PC-9 (cell line): Measurements from ENCODE around the gene ZFHX2. TPM values are rescaled to one million over a fixed set of nuclear protein-coding genes. Genes with fewer than 3 reads are reported as not detected.

Experiments
- BruUV-seq: library from RNA; stranded (reverse); fragments of 400-500 nt; replicated peaks from 2 replicates; lab custom pipeline; 2021; lab: Mats Ljungman, UMichigan
- CTCF ChIA-PET: fragments of 300-600 bp; sonication (Branson Sonifier 250); formaldehyde crosslinking; loops from one replicate; lab custom pipeline; 2022; ENCODE audit warnings: antibody characterized with exemption; lab: Charles Lee
- POLR2A ChIA-PET: fragments of 300-600 bp; sonication (Branson Sonifier 250); formaldehyde crosslinking; loops from one replicate; lab custom pipeline; 2022; ENCODE audit warnings: antibody characterized with exemption; ENCODE audit not compliant: unreplicated experiment; lab: Charles Lee
- DNase-seq, 2 experiments: peaks; one replicate each; pipeline versions ENCODE4 v3.0.0 to v3.0.0-alpha.2; 2015 to 2022; ENCODE audit warnings: mixed read lengths in 1 of 2
- H2AFZ ChIP-seq: fragments of 200-600 bp; sonication (generic); 2 replicates; pipeline ENCODE4 v1.8.1; 2017; ENCODE audit warnings: antibody characterized with exemption
- H3F3A ChIP-seq: fragments of 200-600 bp; sonication (generic); 2 replicates; pipeline ENCODE4 v1.8.1; 2017; ENCODE audit warnings: antibody characterized with exemption, mild to moderate bottlenecking, low read depth; ENCODE audit not compliant: insufficient read depth
- H3K27ac ChIP-seq: fragments of 200-600 bp; sonication (generic); 2 replicates; pipeline ENCODE4 v1.6.1; 2016; ENCODE audit warnings: mixed run types
- H3K27me3 ChIP-seq: fragments of 200-600 bp; sonication (generic); 2 replicates; pipeline ENCODE4 v1.6.1; 2016; ENCODE audit warnings: low read depth, mixed run types; ENCODE audit not compliant: insufficient read depth
- H3K36me3 ChIP-seq: fragments of 200-600 bp; sonication (generic); 2 replicates; pipeline ENCODE4 v1.6.1; 2016; ENCODE audit warnings: low read depth, mixed run types
- H3K4me1 ChIP-seq: fragments of 200-600 bp; sonication (generic); replicated peaks from 2 replicates; pipeline ENCODE4 v1.6.1; 2016; ENCODE audit warnings: mixed run types; ENCODE audit not compliant: insufficient read depth
- H3K4me2 ChIP-seq: fragments of 200-600 bp; sonication (generic); 2 replicates; pipeline ENCODE4 v1.6.1; 2017; ENCODE audit warnings: mixed run types
- H3K4me3 ChIP-seq: fragments of 200-600 bp; sonication (generic); 2 replicates; pipeline ENCODE4 v1.6.1; 2016; ENCODE audit warnings: mixed run types
- H3K79me2 ChIP-seq: fragments of 200-600 bp; sonication (generic); 2 replicates; pipeline ENCODE4 v1.6.1; 2017; ENCODE audit warnings: low read depth, mixed run types
- H3K9me2 ChIP-seq: fragments of 200-600 bp; sonication (generic); 2 replicates; pipeline ENCODE4 v1.8.1; 2017; ENCODE audit warnings: mild to moderate bottlenecking; ENCODE audit not compliant: insufficient read depth
- H3K9me3 ChIP-seq: fragments of 200-600 bp; sonication (generic); 2 replicates; pipeline ENCODE4 v1.8.1; 2016; ENCODE audit warnings: low read depth; ENCODE audit not compliant: insufficient read depth
- H4K20me1 ChIP-seq: fragments of 200-600 bp; sonication (generic); 2 replicates; pipeline ENCODE4 v1.8.1; 2017; ENCODE audit not compliant: insufficient read depth
- EZH2 ChIP-seq: fragments of 200-600 bp; sonication (generic); IDR thresholded peaks from 2 replicates; pipeline ENCODE4 v1.8.0; 2017; ENCODE audit warnings: antibody characterized with exemption, low read depth
- intact Hi-C: fragments of 100-400 bp; cut with micrococcal nuclease; formaldehyde crosslinking; loops from one replicate; pipeline ENCODE4 v1.10.0; 2022; ENCODE audit not compliant: unreplicated experiment
- total RNA-seq: library from RNA; stranded (reverse); gene quantifications from 2 replicates; pipeline ENCODE4 v1.2.3, GENCODE V29; 2021
- TF ChIP-seq, protein P1 (sequence below): fragments of 200-600 bp; sonication (generic); conservative IDR thresholded peaks from 2 replicates; pipeline ENCODE4 v1.6.1; 2017; ENCODE audit warnings: mixed run types, antibody characterized with exemption, mild to moderate bottlenecking, moderate library complexity

Gene ZFHX2
- total RNA-seq, 1 experiment from 2014 or later, result 5.3 TPM

DNA sequence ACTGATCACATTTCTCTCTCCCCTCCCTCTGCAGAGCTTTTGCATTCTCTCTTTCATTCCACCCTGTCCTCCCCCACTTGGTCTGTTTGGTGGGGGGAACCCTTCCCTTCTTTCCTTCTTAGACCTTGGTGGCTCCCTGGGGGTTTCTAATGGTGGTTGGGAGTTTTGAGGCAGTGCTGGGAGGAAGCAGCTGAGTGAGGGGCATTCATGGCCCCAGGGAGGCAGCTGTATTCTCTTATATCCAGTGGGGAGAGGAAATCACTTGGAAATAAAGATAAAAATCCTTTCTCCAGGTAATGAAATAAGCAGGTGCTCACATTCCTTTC, 68.8 kb downstream of the ZFHX2 start:
- Histone ChIP-seq H3K27me3 (no peaks in the 10 kb centered on the region), H3K27ac (no peak overlapping the region), H3K36me3 (no peaks in the 10 kb centered on the region), H3F3A (peaks cover 3% of the 10 kb centered on the region; the same call in 1 of the 2 replicates), H3K79me2 (no peaks in the 10 kb centered on the region), H3K4me3 (no peak overlapping the region), H2AFZ (no peak overlapping the region), H3K9me3 (no peaks in the 10 kb centered on the region), H3K4me2 (no peak overlapping the region), H3K4me1 (no peaks in the 10 kb centered on the region), H4K20me1 (no peaks in the 10 kb centered on the region), H3K9me2 (no peaks in the 10 kb centered on the region)
- TF ChIP-seq, protein P1, sequence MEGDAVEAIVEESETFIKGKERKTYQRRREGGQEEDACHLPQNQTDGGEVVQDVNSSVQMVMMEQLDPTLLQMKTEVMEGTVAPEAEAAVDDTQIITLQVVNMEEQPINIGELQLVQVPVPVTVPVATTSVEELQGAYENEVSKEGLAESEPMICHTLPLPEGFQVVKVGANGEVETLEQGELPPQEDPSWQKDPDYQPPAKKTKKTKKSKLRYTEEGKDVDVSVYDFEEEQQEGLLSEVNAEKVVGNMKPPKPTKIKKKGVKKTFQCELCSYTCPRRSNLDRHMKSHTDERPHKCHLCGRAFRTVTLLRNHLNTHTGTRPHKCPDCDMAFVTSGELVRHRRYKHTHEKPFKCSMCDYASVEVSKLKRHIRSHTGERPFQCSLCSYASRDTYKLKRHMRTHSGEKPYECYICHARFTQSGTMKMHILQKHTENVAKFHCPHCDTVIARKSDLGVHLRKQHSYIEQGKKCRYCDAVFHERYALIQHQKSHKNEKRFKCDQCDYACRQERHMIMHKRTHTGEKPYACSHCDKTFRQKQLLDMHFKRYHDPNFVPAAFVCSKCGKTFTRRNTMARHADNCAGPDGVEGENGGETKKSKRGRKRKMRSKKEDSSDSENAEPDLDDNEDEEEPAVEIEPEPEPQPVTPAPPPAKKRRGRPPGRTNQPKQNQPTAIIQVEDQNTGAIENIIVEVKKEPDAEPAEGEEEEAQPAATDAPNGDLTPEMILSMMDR, result no peak
- no peak for TF ChIP-seq EZH2
- POLR2A ChIA-PET, result no interaction called here
- no peak for DNase-seq
- CTCF ChIA-PET, result no interaction called here
- no TSS peak for BruUV-seq
- intact Hi-C loops, result no loop called here

- no peak for TF ChIP-seq EZH2
- TF ChIP-seq, protein P1, result no peak
- H3K27me3 ChIP-seq, result no peaks in the 10 kb centered on the region
- no peaks in the 10 kb centered on the region for H3K9me2 ChIP-seq
- H3K4me3 ChIP-seq, result no peak overlapping the region
- H3K79me2 ChIP-seq, result no peaks in the 10 kb centered on the region
- H3F3A ChIP-seq, result peaks cover 5% of the 10 kb centered on the region; the same call in 1 of the 2 replicates
- DNase-seq, result no peak
- intact Hi-C loops, result no loop called here
- H3K9me3 ChIP-seq, result no peaks in the 10 kb centered on the region
- POLR2A ChIA-PET, result no interaction called here
- no peak overlapping the region for H3K4me2 ChIP-seq
- no peaks in the 10 kb centered on the region for H3K36me3 ChIP-seq
- no peak overlapping the region for H2AFZ ChIP-seq
- H3K4me1 ChIP-seq, result no peaks in the 10 kb centered on the region
- CTCF ChIA-PET, result interaction anchor here (0.6 kb wide), 1 partner anchor 160 kb away, joined by 3 read pairs; no protein-coding TSS in a partner anchor
- no TSS peak for BruUV-seq
- no peaks in the 10 kb centered on the region for H4K20me1 ChIP-seq
- no peak overlapping the region for H3K27ac ChIP-seq
Measured at GRCh38 chr14:23481979-23482822, 69.4 kb downstream of the ZFHX2 start.

- DNase-seq, result no peak
- H3K36me3 ChIP-seq, result 0 out of 2 replicates have a peak, but pooled peaks cover 2% of the 10 kb centered on the region
- no peaks in the 10 kb centered on the region for H3K27me3 ChIP-seq
- no peaks in the 10 kb centered on the region for H3K9me3 ChIP-seq
- TF ChIP-seq, protein P1, result no peak
- no peak for TF ChIP-seq EZH2
- no peaks in the 10 kb centered on the region for H3K9me2 ChIP-seq
- no peak overlapping the region for H3K4me2 ChIP-seq
- no peaks in the 10 kb centered on the region for H3K79me2 ChIP-seq
- ChIA-PET CTCF (no interaction called here), POLR2A (no interaction called here)
- BruUV-seq, result no TSS peak
- H3F3A ChIP-seq, result peaks cover 6% of the 10 kb centered on the region; the same call in 1 of the 2 replicates
- H3K4me3 ChIP-seq, result no peak overlapping the region
- no peaks in the 10 kb centered on the region for H4K20me1 ChIP-seq
- no peaks in the 10 kb centered on the region for H3K4me1 ChIP-seq
- no peak overlapping the region for H3K27ac ChIP-seq
- intact Hi-C loops, result no loop called here
- H2AFZ ChIP-seq, result no peak overlapping the region
Measured at GRCh38 chr14:23481362-23481970, 70.1 kb downstream of the ZFHX2 start.
